K562 (cell line): ENCODE results near the gene PRRT1. TPM values are rescaled to one million over a fixed set of nuclear protein-coding genes. Genes with fewer than 3 reads are reported as not detected.

Experiments
- TEAD4 ChIP-seq, 2 experiments: sonication (generic) in 1 of 2; formaldehyde crosslinking in 1 of 2; IDR thresholded peaks; 2 replicates each; pipeline versions ENCODE4 v1.6.1 to v1.8.0; 2012 to 2022; ENCODE audit warnings: borderline replicate concordance in 1 of 2, inconsistent platforms in 1 of 2, low read length in 1 of 2, mild to moderate bottlenecking in 1 of 2, missing genetic modification reagents in 1 of 2
- ZNF280A ChIP-seq: fragments of 450-650 bp; IDR thresholded peaks from 2 replicates; pipeline ENCODE4 v1.6.1; 2018; ENCODE audit warnings: mild to moderate bottlenecking, low read depth; ENCODE audit not compliant: partially characterized antibody
- polyA plus RNA-seq, 8 experiments: library from polyadenylated mRNA; depleted of rRNA in 4 of 8; stranded (reverse) in 5 of 8; unstranded in 3 of 8; fragments of >200 nt; fragmentation: Nextera tagmentation in 2 of 8; fragmentation: Illumina TruSeq in 1 of 8; extraction: Ambion mirVana in 2 of 8; extraction: Trizol in 1 of 8; gene quantifications; 2 replicates each; pipeline versions ENCODE4 v1.2.1 to v1.2.3, GENCODE V29; 2011 to 2014; ENCODE audit warnings: inconsistent platforms in 1 of 8, missing spikeins in 1 of 8
- total RNA-seq, 7 experiments: library from RNA; depleted of rRNA in 6 of 7; stranded (reverse); fragments of >200 nt in 6 of 7; fragmentation: Illumina TruSeq in 2 of 7; extraction: Trizol in 2 of 7; gene quantifications; 2 replicates each; pipeline versions ENCODE4 v1.2.1 to v1.2.3, GENCODE V29; 2011 to 2021; ENCODE audit warnings: low replicate concordance in 1 of 7
- TF ChIP-seq, protein P1 (sequence below), 2 experiments: fragments of 450-650 bp; IDR thresholded peaks; 2 replicates each; pipeline ENCODE4 v1.6.1; 2016; ENCODE audit warnings: mild to moderate bottlenecking in 2 of 2, borderline replicate concordance in 1 of 2, low read depth in 1 of 2, moderate library complexity in 1 of 2
- TF ChIP-seq, protein P2 (sequence below): fragments of 450-650 bp; IDR thresholded peaks from 2 replicates; pipeline ENCODE4 v1.6.1; 2016; ENCODE audit warnings: mild to moderate bottlenecking, moderate library complexity

Gene PRRT1
- total and polyA plus RNA-seq, 9 of the 15 experiments (the other 6 are each of a cell fraction or from before 2014, with no cell fraction given) = 0.14 to 3.5 (median 0.41) TPM

GRCh38 chr6:32177183-32177787, 25.5 kb upstream of the PRRT1 start (continued):
- TF ChIP-seq, protein P1, sequence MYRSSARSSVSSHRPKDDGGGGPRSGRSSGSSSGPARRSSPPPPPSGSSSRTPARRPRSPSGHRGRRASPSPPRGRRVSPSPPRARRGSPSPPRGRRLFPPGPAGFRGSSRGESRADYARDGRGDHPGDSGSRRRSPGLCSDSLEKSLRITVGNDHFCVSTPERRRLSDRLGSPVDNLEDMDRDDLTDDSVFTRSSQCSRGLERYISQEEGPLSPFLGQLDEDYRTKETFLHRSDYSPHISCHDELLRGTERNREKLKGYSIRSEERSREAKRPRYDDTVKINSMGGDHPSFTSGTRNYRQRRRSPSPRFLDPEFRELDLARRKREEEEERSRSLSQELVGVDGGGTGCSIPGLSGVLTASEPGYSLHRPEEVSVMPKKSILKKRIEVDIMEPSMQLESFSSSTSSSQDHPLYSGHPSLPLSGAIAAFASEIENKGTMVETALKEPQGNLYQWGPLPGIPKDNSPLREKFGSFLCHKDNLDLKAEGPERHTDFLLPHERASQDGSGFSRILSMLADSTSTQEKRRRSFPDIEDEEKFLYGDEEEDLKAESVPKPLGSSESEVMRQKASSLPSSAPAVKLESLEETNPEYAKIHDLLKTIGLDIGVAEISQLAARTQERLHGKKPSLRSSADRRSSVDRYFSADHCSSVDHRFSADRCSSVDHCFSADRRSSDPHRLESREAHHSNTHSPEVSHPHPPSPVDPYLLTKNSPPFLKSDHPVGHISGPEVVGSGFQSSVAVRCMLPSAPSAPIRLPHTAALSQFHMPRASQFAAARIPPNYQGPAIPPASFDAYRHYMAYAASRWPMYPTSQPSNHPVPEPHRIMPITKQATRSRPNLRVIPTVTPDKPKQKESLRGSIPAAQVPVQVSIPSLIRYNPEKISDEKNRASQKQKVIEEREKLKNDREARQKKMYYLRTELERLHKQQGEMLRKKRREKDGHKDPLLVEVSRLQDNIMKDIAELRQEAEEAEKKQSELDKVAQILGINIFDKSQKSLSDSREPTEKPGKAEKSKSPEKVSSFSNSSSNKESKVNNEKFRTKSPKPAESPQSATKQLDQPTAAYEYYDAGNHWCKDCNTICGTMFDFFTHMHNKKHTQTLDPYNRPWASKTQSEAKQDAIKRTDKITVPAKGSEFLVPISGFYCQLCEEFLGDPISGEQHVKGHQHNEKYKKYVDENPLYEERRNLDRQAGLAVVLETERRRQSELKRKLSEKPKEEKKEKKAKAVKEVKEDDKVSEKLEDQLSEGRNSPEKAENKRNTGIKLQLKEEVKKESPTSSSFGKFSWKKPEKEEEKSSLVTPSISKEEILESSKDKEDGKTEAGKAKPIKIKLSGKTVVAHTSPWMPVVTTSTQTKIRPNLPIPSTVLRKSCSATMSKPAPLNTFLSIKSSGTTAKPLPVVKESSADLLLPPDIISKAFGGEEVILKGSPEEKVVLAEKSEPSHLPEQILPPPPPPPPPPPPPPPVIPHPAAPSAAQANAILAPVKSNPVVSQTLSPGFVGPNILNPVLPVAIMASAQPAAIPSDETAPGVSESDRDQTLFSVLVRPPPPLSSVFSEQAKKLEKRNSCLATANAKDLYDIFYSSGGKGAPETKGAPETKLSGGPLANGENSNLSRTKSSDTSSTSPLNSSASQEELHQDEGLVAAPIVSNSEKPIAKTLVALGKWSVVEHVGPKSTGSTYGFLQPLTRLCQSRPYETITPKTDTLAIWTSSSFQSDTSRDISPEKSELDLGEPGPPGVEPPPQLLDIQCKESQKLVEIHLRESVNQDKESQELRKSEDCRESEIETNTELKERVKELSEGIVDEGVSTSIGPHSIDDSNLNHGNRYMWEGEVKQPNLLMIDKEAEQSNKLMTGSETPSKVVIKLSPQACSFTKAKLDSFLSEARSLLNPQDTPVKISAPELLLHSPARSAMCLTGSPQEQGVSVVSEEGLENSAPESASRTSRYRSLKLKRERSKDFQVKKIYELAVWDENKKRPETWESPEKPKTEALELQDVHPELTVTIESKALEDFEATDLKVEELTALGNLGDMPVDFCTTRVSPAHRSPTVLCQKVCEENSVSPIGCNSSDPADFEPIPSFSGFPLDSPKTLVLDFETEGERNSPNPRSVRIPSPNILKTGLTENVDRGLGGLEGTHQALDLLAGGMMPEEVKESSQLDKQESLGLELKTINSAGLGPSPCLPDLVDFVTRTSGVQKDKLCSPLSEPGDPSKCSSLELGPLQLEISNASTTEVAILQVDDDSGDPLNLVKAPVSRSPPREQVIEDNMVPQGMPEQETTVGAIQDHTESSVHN (IDR thresholded peaks at IDR 0.05; ENCODE audit: borderline replicate concordance in 1 of 2, low read depth in 1 of 2) = no peak
- TF ChIP-seq, protein P2, sequence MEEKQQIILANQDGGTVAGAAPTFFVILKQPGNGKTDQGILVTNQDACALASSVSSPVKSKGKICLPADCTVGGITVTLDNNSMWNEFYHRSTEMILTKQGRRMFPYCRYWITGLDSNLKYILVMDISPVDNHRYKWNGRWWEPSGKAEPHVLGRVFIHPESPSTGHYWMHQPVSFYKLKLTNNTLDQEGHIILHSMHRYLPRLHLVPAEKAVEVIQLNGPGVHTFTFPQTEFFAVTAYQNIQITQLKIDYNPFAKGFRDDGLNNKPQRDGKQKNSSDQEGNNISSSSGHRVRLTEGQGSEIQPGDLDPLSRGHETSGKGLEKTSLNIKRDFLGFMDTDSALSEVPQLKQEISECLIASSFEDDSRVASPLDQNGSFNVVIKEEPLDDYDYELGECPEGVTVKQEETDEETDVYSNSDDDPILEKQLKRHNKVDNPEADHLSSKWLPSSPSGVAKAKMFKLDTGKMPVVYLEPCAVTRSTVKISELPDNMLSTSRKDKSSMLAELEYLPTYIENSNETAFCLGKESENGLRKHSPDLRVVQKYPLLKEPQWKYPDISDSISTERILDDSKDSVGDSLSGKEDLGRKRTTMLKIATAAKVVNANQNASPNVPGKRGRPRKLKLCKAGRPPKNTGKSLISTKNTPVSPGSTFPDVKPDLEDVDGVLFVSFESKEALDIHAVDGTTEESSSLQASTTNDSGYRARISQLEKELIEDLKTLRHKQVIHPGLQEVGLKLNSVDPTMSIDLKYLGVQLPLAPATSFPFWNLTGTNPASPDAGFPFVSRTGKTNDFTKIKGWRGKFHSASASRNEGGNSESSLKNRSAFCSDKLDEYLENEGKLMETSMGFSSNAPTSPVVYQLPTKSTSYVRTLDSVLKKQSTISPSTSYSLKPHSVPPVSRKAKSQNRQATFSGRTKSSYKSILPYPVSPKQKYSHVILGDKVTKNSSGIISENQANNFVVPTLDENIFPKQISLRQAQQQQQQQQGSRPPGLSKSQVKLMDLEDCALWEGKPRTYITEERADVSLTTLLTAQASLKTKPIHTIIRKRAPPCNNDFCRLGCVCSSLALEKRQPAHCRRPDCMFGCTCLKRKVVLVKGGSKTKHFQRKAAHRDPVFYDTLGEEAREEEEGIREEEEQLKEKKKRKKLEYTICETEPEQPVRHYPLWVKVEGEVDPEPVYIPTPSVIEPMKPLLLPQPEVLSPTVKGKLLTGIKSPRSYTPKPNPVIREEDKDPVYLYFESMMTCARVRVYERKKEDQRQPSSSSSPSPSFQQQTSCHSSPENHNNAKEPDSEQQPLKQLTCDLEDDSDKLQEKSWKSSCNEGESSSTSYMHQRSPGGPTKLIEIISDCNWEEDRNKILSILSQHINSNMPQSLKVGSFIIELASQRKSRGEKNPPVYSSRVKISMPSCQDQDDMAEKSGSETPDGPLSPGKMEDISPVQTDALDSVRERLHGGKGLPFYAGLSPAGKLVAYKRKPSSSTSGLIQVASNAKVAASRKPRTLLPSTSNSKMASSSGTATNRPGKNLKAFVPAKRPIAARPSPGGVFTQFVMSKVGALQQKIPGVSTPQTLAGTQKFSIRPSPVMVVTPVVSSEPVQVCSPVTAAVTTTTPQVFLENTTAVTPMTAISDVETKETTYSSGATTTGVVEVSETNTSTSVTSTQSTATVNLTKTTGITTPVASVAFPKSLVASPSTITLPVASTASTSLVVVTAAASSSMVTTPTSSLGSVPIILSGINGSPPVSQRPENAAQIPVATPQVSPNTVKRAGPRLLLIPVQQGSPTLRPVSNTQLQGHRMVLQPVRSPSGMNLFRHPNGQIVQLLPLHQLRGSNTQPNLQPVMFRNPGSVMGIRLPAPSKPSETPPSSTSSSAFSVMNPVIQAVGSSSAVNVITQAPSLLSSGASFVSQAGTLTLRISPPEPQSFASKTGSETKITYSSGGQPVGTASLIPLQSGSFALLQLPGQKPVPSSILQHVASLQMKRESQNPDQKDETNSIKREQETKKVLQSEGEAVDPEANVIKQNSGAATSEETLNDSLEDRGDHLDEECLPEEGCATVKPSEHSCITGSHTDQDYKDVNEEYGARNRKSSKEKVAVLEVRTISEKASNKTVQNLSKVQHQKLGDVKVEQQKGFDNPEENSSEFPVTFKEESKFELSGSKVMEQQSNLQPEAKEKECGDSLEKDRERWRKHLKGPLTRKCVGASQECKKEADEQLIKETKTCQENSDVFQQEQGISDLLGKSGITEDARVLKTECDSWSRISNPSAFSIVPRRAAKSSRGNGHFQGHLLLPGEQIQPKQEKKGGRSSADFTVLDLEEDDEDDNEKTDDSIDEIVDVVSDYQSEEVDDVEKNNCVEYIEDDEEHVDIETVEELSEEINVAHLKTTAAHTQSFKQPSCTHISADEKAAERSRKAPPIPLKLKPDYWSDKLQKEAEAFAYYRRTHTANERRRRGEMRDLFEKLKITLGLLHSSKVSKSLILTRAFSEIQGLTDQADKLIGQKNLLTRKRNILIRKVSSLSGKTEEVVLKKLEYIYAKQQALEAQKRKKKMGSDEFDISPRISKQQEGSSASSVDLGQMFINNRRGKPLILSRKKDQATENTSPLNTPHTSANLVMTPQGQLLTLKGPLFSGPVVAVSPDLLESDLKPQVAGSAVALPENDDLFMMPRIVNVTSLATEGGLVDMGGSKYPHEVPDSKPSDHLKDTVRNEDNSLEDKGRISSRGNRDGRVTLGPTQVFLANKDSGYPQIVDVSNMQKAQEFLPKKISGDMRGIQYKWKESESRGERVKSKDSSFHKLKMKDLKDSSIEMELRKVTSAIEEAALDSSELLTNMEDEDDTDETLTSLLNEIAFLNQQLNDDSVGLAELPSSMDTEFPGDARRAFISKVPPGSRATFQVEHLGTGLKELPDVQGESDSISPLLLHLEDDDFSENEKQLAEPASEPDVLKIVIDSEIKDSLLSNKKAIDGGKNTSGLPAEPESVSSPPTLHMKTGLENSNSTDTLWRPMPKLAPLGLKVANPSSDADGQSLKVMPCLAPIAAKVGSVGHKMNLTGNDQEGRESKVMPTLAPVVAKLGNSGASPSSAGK = no peak
- TF ChIP-seq TEAD4 (IDR thresholded peaks at IDR 0.05; ENCODE audit: low read length) (no peak), TEAD4 (CRISPR knock-in tag; IDR thresholded peaks at IDR 0.05; ENCODE audit: borderline replicate concordance) (no peak), ZNF280A (no peak)
